ENCODE data around the gene PPP2R5E.
"Not testable (repeated sequence)": the region's sequence is repeated elsewhere in the genome, so short reads cannot be mapped to it uniquely, and the experiment has no call there.

PPP2R5E gene

GRCh38 chr14:63383776-63384367, 159.3 kb downstream of the PPP2R5E start:
- no peak for DNase-seq (ENCODE audit: low read depth, low spot score)

GRCh38 chr14:63378444-63378843, 164.7 kb downstream of the PPP2R5E start:
- no peak for DNase-seq (ENCODE audit: low read depth, low spot score)

GRCh38 chr14:63375769-63376168, 167.4 kb downstream of the PPP2R5E start:
- DNase-seq (ENCODE audit: low read depth, low spot score): no peak

GRCh38 chr14:63371613-63372012, 171.6 kb downstream of the PPP2R5E start:
- DNase-seq (ENCODE audit: low read depth, low spot score): not testable (repeated sequence)

- DNase-seq (ENCODE audit: low read depth, low spot score): no peak
Observed at GRCh38 chr14:63371033-63371432, 172.1 kb downstream of the PPP2R5E start.

- no peak for DNase-seq (ENCODE audit: low read depth, low spot score)
Observed at GRCh38 chr14:63367742-63368364, 175.3 kb downstream of the PPP2R5E start.

- no peak for DNase-seq (ENCODE audit: low read depth, low spot score)
Observed at GRCh38 chr14:63362389-63362819, 180.8 kb downstream of the PPP2R5E start.

- no peak for DNase-seq (ENCODE audit: low read depth, low spot score)
Observed at GRCh38 chr14:63361790-63362189, 181.4 kb downstream of the PPP2R5E start.

GRCh38 chr14:63357841-63358240, 185.3 kb downstream of the PPP2R5E start:
- no peak for DNase-seq (ENCODE audit: low read depth, low spot score)

- no peak for DNase-seq (ENCODE audit: low read depth, low spot score)
Observed at GRCh38 chr14:63345826-63346225, 197.4 kb downstream of the PPP2R5E start.

GRCh38 chr14:63344336-63344735, 198.8 kb downstream of the PPP2R5E start:
- DNase-seq (ENCODE audit: low read depth, low spot score): no peak

GRCh38 chr14:63343878-63344277, 199.3 kb downstream of the PPP2R5E start:
- no peak for DNase-seq (ENCODE audit: low read depth, low spot score)

GRCh38 chr14:63342371-63342770, 200.8 kb downstream of the PPP2R5E start:
- DNase-seq (ENCODE audit: low read depth, low spot score): no peak

- DNase-seq (ENCODE audit: low read depth, low spot score): no peak
Observed at GRCh38 chr14:63328787-63329737, 214.1 kb downstream of the PPP2R5E start.

GRCh38 chr14:63326840-63327239, 216.3 kb downstream of the PPP2R5E start:
- DNase-seq (ENCODE audit: low read depth, low spot score): no peak

- DNase-seq (ENCODE audit: low read depth, low spot score): no peak
Observed at GRCh38 chr14:63322897-63323573, 220.1 kb downstream of the PPP2R5E start.

GRCh38 chr14:63322472-63322871, 220.7 kb downstream of the PPP2R5E start:
- DNase-seq (ENCODE audit: low read depth, low spot score): no peak

All from astrocyte of the hippocampus (primary cell).